ENCODE data around the gene ACTN3.
"Not testable (repeated sequence)": the region's sequence is repeated elsewhere in the genome, so short reads cannot be mapped to it uniquely, and the experiment has no call there.

ACTN3 gene

DNA sequence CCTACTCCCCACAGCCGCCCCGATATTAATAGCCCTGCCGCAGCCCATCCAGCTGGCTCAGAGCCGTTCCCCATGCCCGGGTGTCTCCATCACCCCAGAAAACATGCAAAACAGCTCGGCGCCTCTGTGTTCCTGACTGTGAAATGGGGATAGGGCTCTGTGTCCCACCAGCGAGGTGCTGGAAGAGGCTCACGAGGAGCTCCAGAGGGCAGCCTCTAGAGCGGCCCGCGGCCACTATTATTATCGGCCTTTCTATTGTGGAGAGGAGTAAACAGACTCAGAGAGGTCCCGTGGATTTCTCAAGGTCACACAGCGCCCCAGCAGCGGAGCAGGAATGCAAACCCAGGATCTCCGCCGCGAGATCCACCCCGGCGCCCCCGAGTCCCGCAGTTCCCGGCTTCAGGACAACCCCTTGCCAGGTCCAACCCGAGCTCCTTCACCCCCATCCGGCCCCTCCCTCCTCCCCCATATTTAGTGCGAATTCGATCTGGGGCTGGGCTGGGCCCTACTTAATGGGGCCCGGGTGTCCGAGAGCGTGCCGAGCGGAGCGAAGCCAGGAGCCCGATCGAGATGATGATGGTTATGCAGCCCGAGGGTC, at the start of gene ACTN3:
Gene ACTN3 (plus strand): TSS at position 536 of the 598 bp plus-strand sequence. CDS start 35 bp downstream, at position 571.
- DNase-seq: no peak

DNA sequence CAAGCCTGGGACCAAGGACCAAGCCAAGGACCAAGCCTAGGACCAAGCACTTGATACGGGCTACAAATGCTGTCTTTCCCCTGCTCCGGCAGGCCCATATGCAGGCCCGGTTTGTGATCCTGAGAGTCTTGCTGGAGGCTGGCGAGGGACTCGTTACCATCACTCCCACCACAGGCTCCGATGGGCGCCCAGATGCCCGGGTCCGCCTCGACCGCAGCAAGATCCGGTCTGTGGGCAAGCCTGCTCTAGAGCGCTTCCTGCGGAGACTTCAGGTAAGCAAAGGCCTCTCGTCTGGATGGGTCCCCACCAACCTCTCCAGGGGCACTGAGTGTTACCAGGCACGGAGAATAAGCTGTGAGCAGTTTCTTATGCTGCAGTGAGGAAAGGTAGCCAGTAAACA, 49.5 kb upstream of the ACTN3 start:
- no peak for DNase-seq

DNA sequence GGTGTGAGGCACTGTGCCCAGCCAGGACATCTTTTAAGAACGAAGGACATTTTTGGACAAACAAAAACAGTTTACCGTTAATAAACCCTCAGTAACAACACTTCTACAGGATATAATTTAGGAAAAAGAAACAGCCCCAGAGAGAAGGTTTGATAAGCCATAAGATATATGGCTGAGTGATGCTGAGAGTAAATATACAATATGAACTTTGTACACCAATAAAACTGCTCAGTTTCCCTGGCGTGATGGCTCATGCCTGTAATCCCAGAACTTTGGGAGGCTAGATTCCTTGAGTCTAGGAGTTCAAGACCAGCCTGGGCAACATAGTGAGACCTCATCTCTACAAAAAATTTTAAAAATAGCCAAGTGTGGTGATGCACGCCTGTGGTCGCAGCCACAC, 48.2 kb upstream of the ACTN3 start:
- no peak for DNase-seq

DNA sequence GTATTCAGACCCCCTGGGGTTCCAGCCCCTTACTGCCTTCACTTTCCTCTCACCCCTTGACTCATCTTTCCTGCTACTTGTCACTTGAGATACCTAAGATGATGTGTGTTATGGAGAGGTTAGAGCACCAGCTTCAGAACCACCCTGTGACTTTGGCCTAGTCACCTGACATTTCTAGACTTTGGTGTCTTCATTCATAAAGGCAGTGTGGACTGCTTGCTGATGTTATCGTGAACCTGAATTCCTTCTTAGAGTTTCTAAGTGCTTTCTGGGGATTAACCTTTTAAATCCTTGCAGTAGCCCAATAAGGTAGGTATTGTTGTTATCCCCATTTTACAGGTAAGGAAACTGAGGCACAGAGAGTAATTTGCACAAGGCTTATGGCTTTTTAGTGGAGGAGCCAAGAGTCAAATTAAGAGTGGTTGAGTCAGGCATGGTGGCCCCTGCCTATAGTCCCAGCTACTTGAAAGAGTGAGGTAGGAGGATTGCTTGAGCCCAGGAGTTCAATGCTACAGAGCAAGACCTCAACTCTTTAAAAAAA, 41.4 kb upstream of the ACTN3 start:
- no peak for DNase-seq

DNA sequence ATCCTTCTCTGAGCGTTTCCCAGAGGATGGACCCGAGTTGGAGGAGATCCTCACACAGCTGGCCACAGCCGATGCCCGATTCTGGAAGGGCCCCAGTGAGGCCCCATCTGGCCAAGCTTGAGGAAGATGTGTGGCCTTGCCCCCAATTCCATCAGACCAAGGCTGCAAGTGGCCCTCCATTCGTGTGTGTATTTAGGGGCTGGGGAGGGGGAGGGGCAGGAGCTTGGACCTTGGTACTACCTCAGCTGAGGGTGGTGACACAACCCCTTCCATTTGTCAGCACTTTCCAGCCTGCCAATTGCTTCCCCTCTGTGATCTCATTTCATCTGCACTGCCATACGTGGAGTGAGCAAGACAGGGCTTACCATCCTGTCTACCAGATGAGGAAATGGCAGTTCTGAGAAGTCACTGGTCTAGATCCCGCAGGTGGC, 37.6 kb upstream of the ACTN3 start:
- no peak for DNase-seq

DNA sequence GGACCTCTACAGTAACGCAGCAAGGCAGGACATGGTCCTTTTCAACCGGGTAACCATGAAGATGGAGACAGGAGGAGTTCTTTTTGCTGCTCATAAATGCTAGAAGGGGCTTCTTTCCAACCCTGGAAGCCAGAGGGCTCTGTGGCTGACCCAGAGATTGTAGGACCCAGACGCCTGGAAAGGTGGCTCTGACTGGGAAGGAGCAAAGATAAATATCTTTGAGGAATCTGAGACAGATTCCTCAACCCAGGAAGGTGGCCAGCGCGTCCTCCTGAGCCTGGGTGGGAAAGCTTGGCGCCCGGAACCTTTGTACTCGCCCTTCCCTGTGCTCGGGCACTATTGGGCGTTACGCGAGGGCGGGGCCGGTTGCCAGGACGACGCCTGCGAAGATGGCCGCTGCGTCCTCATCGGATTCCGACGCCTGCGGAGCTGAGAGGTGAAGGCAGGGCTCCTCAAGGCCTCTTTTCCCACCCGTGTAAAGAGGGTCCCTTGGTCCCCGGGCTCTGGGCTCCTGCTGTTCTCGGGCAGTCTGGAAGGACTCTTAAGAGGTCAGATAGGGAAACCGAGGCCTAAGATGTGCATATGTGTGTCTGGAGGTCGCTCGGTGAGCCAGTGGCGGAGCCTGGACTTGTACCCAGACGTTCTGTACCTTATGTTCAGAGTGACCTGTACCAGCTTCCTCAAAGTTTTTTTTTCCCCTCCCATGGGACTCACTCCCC, 36.3 kb upstream of the ACTN3 start, which contains the start of gene BBS1:
Gene BBS1 (plus strand): TSS at position 365 of the 719 bp plus-strand sequence. CDS start 25 bp downstream, at position 390.
- DNase-seq: peak; percentile 83

DNA sequence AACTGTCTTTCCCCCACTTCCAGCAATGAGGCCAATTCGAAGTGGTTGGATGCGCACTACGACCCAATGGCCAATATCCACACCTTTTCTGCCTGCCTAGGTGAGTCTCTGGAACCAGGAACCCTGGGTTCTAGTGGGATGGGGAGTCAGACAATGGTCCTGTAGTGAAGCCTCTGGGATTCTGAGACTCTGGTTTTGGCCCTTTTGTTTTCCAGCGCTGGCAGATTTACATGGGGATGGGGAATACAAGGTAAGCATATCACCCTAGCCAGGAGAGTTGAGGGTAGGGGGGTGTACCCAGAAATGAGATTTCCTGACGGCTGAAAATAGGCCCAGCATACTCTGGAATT, 35.7 kb upstream of the ACTN3 start:
- DNase-seq: no peak

DNA sequence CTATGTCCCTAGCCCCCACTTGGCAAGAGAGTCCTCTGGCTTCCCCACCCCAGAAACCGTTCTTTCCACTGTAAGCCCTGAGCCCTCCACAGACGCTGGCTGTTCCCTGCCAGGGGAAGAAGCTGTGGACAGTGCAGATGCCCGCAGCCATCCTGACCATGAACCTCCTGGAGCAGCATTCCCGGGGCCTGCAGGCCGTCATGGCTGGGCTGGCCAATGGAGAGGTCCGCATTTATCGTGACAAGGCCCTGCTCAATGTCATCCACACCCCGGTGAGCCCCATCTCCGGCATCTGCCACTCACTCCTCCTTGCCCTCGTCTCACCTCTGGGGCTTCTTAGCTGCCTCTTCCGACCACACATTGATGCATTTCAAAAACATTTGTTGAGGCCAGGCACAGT, 23.1 kb upstream of the ACTN3 start:
- DNase-seq: no peak

DNA sequence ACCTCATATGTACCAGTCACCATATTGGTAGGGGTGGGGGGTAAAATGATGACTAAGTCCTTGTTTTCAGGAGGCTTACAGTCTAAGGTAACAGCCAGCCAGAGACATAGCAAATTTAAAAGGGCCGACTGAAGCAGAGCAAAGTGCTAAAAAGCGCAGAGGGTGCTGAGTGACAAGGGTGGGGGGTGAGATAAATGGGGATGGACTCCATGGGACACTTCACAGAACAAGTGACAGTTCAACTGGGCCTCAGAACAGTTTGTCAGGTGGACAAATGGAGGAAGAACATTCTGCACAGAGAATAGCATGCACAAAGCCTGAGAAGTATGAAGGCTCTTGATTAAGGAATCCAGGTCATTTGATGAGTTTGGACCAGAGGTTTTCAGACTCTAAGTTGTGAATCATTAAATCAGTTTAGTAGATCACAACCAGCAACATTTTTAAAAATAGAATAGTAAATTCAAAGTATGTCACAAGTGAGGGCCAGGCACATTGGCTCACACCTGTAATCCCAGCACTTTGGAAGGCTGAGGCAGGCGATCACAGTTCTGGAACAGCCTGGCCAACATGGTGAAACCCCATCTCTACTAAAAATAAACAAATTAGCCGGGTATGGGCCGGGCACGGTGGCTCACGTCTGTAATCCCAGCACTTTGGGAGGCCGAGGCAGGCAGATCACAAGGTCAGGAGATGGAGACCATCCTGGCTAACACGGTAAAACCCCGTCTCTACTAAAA, 22.2 kb upstream of the ACTN3 start:
- DNase-seq: no peak

DNA sequence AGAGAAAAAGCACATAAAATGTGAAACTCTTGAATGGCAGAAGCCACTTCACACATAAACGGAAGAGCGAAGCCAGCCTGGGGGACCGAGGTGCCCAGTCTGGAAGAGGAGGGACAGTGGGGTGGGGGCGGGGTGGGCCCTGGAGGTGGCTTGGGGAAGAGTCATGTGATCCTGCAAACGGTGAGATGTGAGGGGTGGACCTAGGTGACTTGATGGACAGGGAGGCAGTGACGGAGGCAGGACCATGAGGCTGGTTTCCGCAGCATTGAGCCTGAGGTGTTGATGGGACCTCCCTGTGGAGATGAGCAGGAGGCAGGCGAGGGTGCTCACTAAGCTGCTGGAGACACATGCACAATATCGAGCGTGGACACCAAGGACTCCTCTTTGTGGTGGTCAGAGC, 17.6 kb upstream of the ACTN3 start:
- no peak for DNase-seq

DNA sequence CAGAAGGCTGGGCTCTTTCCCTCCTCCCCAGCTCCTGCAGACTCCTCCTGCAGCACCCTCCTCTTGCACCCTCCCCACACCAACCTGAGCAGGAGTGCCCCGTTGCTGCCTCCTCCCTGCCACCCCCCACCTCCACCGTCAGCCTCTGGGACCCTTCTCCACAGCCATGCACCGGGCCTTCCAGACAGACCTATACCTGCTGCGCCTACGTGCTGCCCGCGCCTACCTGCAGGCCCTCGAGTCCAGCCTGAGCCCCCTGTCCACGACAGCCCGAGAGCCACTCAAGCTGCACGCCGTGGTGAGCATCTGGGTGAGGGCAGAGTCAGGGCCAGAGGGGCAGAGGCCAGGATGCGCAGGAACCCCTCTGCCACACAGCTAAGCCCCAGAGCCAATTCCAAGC, 17.0 kb upstream of the ACTN3 start:
- DNase-seq: no peak

DNA sequence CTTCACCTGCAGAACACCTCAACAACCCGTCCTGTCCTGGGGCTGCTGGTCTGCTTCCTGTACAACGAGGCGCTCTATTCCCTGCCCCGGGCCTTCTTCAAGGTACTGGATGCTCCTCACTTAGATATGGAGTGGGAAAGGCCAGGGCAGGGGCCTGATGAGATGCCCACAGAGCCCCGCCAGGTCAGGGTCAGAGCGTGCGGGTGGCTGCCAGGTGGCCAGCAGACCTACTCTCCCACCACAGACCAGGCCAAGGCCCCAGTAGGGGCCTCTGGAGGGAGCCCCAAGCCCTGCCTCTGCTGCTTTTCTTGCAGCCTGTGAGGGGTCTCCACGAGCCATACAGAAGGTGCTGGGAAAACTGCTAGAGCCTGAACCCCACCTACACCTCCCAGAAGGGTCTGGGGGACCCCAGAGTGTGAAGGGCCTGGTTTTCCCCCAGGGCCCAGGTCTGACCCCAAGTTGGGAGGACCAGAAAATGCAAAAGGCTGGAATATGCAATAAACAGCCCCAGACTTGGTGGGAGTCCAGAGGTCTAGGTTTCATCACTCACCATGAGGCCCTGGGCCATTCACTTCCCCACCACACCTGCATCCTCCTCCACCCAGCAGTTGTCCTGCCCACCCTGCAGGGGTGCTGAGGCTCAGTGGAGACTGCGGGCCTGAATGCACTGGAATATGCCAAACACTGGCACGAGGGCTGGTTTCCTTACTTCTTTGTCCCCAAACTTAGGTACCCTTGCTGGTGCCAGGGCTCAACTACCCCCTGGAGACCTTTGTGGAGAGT, 15.6 kb upstream of the ACTN3 start:
- DNase-seq: no peak

DNA sequence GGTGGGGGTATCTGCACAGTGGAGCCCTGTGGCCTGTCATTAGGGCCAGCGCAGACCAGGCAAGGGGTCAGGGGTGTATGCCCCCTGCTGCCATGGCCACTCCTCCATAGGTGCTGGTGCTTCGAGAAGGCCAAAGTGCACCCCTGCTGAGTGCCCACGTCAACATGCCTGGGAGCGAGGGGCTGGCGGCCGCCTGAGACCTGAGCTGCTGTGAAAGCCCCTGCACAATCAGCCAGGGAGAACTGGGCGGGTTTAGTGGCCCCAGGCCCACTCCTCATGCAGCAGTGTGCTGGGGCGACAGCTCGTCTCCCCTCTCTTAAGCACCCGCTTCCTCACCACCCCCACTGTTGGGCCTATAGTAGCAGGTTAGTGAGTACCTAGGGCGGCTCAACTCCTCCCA, 14.9 kb upstream of the ACTN3 start:
- DNase-seq: no peak

DNA sequence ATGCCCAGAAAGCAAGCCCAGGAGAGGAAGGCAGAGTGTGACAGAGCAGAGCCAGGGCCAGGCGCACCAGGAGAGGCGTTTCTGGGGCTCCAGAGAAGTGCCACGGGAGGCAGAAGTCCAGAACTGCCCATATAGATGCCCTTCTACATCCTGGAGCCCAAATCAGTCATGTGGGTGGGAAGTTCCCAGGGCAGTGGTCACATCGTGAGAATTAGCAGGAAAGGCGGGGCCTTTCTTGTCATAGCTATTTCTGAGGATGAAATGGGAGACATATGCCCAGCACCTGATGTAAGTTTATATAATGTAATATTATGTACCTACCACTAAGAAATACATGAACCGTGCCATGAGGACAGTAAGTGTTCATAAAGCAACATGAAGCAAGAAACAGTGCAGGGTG, 13.9 kb upstream of the ACTN3 start:
- no peak for DNase-seq

DNA sequence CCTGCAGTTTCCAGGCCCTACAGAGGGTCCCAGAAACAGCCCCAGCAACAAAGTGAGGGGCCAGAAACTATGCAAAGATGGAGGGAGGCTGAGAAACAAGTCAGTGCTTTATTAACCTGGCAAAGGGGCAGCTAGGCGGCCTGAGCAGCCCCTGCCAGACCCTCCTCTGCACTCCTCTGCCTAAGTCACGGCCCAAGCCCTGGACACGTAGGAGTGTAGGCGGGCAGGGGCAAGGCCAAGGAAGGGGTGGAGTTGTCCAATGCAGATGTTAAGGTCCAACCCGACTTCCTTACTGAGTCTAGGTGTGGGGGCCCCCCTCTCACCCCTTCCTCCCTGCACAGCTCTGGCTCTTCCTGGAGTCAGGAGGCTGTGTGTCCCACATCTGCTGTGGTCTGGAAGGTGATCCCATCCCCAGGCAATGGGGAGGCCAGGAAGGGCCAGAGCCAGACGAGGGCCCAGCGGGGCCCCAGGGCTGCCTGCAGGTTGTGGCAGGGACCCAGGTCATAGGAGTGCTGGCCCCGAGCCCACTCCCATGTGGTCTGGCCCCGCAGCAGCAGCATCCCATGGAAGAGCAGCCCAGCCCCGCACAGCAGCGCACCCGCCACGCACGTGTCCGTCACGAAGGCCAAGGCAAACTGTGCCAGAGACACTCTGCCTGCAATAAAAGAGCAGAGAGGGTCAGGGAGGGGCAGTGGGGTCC, 7.4 kb upstream of the ACTN3 start:
- no peak for DNase-seq

DNA sequence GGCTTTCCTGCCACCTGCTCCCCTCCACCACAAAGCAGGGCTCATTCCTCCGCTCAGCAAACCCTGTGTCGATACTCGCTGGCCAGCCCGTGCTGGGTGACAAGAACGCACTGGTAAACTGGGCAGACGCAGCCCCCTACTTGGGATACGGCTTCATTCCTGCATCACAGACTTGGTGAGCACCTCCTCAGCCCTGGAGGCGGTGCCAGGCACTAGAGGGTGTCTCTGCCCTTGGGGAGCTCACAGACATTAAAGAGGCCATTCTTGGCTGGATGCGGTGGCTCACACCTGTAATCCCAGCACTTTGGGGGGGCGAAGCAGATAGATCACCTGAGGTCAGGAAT, 6.9 kb upstream of the ACTN3 start:
- no peak for DNase-seq

DNA sequence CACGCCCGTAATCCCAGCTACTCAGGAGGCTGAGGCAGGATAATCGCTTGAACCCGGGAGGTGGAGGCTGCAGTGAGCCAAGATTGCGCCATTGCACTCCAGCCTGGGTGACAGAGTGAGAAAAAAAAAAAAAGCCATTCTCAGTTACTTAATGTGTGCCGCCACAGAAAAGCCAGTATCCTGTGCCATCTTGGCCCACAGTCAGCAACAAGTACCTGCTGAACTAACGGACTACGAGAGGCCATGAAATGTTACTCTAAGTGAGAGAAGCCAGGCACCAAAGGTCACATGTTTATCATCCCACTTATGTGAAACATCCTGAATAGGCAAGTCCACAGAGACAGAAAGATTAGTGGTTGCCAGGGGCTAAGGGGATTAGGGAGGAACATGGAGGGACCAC, 6.1 kb upstream of the ACTN3 start:
- DNase-seq: not testable (repeated sequence)

DNA sequence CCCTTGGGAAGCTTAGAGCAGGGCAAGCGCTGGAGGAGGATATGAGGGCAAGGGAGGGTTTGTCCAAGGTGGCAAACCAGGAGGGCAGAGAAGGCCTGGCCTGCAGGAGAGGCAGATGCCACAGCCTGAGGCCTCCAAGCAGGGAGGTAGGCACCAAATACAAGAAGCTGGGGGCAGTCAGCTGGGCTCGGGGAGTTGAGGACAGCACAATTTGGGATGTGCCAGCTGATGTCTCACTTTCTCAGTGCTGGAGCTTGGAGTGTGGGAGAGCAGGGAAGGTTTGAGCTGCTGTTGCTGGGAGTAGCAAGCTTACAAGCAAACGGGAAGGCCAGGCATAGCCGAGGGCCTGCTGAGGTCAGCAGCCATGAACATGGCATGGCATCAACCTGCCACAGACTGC, 4.8 kb upstream of the ACTN3 start:
- no peak for DNase-seq

DNA sequence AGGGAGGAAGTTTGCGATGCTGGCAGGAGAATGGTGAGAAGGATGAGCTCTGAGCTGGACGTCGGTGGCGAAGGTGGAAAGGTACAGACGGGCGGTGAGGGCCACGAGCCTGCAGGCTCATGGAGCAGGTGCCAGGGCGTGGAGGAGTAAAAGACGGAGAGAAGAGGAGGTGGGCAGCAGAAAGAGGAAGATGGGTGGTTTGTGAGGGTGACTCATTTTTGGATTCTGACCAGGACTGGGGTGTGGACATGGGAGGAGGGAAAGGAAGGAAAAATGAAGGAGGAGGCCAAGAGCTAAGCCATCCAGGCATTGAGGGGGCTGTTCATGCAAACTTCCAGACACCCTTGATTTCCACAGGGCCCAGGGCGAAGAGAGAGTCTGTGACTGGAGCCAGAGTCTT, 4.3 kb upstream of the ACTN3 start:
- DNase-seq: no peak

DNA sequence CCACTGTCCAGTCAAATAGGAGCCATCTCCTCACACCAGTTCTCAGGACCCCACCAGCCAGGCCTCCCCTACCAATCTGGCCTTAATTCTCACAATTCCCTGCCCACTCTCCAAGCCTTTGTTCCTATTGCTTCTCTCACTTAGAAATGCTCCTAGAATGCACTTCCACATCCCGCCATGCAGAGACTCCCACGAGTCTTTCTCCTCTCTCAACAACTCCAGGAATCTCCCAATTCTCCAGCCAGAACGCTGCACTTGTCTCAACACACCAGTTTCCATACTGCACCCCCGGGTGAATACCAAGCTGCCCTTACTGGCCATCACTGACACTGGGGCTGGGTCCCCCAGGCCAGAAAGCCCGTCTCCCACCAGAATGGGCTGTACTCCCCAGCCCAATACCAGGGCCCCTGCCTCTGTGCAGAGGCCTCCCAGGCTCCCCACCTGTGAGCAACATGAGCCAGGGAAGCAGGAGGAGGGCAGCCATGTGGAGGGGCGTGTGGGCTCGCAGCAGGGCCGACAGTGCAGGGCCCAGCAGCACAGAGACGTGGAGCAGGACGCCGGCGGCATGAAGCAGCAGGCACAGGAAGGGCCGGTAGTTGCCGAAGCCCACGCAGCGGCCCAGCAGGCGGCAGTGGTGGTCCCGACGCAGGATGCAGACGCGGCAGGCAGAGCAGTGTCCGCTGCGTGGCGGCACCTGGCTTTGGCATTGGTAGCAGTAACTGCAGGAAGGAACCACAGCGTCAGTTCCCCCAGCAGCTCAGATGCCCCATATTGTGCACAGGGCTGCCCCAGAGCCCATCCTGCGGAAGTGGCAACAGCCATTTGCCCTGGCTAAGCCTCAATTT, 3.2 kb upstream of the ACTN3 start:
- peak; percentile 51 for DNase-seq

DNA sequence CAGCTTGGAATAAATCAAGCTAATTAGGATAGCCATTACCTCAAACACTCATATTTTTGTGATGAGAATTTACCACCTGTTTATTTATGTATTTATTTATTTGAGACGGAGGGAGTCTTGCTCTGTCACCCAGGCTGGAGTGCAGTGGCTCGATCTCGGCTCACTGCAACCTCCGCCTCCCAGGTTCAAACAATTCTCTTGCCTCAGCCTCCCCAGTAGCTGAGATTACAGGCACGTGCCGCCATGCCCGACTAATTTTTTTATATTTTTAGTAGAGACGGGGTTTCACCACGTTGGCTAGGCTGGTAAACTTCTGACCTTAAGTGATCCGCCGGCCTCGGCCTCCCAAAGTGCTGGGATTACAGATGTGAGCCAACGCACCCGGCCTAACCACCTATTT, 1.8 kb upstream of the ACTN3 start:
- DNase-seq: not testable (repeated sequence)

Data from activated CD4-positive, alpha-beta T cell treated with anti-CD3 and anti-CD28 coated beads, Interleukin-2, amount 50 U/mL, for 1 hour (primary cell).